Activated naive CD4-positive, alpha-beta T cell treated with anti-CD3 and anti-CD28 coated beads for 36 hours (primary cell): ENCODE data around the gene GNG4. TPM values are rescaled to one million over a fixed set of nuclear protein-coding genes. Genes with fewer than 3 reads are reported as not detected.

ENCODE experiments used
- CTCF ChIA-PET: fragments of 350-600 bp; sonication (Branson Sonifier 250); formaldehyde crosslinking; loops from one replicate; lab custom pipeline; 2021; ENCODE audit warnings: antibody characterized with exemption; lab: Charles Lee
- DNase-seq: peaks from one replicate; pipeline ENCODE4 v3.0.0-alpha.2; 2020
- H3K27ac Mint-ChIP-seq: one replicate; pipeline ENCODE4 v1.8.0; 2021; ENCODE audit warnings: mild to moderate bottlenecking, mixed read lengths
- H3K27me3 Mint-ChIP-seq: one replicate; pipeline ENCODE4 v1.8.0; 2021; ENCODE audit warnings: low read depth, mixed read lengths
- H3K36me3 Mint-ChIP-seq: one replicate; pipeline ENCODE4 v1.8.0; 2021; ENCODE audit warnings: low read depth, mixed read lengths
- H3K4me1 Mint-ChIP-seq: one replicate; pipeline ENCODE4 v1.8.0; 2021; ENCODE audit warnings: low read depth, mixed read lengths
- H3K4me3 Mint-ChIP-seq: one replicate; pipeline ENCODE4 v1.8.0; 2021; ENCODE audit warnings: mild to moderate bottlenecking, moderate library complexity, mixed read lengths
- H3K9me3 Mint-ChIP-seq: one replicate; pipeline ENCODE4 v1.8.0; 2021; ENCODE audit warnings: mixed read lengths
- intact Hi-C: fragments of 100-400 bp; cut with micrococcal nuclease; formaldehyde crosslinking; loops from one replicate; pipeline ENCODE4 v1.15.1; 2023
- total RNA-seq, 2 experiments: library from RNA; stranded (reverse); gene quantifications; one replicate each; pipeline ENCODE4 v1.2.3, GENCODE V29; 2021

The GNG4 gene
- under 1 TPM in 1 of 2 experiments, not detected in 1; 0.15 TPM for total RNA-seq

- Mint-ChIP-seq H3K4me1 (peaks cover 11% of the 10 kb centered on the region), H3K27me3 (peaks cover 67% of the 10 kb centered on the region), H3K4me3 (peak within 1 kb of the TSS; percentile 81), H3K9me3 (peaks cover 8% of the 10 kb centered on the region), H3K27ac (no peak within 1 kb of the TSS), H3K36me3 (peaks cover 4% of the 10 kb centered on the region)
- CTCF ChIA-PET = no interaction called here
- intact Hi-C loops = loop anchor here (10.0 kb wide), 1 partner anchor 415 kb away; the partner anchor contains the start of gene NID1
- DNase-seq = peak; percentile 21
These were observed at the start of gene GNG4 for GRCh38 chr1:235649368-235650163. Gene GNG4 (minus strand): TSS chr1:235649784. CDS start chr1:235583838, 65,946 bp downstream.

DNA sequence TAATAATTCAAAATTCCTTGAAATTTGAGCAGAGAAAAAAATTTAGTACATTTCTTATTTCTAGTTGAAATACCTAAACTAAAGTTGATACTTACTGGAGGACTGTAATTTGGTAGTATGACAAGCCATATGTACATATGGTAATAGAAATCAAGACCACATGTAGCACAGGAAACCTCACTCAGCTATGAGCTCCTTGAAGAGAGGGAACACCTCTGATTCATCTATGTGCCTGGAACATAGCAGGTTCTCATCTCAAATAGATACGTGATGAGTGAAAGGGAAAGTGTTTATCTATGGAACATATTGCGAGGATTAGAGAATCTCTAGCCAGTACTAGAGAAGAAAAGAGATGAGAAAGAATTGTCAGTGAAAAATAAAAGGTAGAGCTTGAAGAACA is 47.9 kb upstream of the GNG4 start:
- peaks cover 40% of the 10 kb centered on the region for H3K36me3 Mint-ChIP-seq
- H3K9me3 Mint-ChIP-seq = no peaks in the 10 kb centered on the region
- intact Hi-C loops = loop anchor here (1.0 to 5.0 kb wide), 8 partner anchors 55 to 302 kb away; partner anchors contain the start of genes B3GALNT2 and LYST
- H3K4me3 Mint-ChIP-seq = no peak overlapping the region
- CTCF ChIA-PET = no interaction called here
- H3K27ac Mint-ChIP-seq = peak overlapping the region; percentile 82
- H3K27me3 Mint-ChIP-seq = no peaks in the 10 kb centered on the region
- peaks cover 18% of the 10 kb centered on the region for H3K4me1 Mint-ChIP-seq
- DNase-seq = peak; percentile 37

DNA sequence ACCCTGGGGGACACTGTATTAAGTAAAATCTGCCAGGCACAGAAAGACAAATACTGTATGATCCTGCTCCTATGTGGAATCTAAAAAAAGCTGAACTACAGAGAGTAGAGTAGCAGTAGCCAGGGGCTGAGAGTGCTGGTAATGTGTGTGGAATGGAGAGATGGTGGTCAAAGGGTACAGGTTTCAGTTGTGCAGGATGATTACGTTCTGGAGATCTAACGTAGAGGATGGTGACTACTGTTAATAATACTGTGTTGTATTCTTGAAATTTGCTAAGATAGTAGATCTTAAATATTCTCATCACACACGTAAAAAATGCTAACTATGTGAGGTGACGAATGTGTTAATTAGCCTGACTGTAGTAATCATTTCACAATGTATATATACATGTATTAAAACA is 39.8 kb upstream of the GNG4 start:
- H3K9me3 Mint-ChIP-seq = no peaks in the 10 kb centered on the region
- peaks cover 25% of the 10 kb centered on the region for H3K36me3 Mint-ChIP-seq
- no peak overlapping the region for H3K27ac Mint-ChIP-seq
- H3K27me3 Mint-ChIP-seq = no peaks in the 10 kb centered on the region
- intact Hi-C loops = no loop called here
- no peak overlapping the region for H3K4me3 Mint-ChIP-seq
- no peak for DNase-seq
- H3K4me1 Mint-ChIP-seq = no peaks in the 10 kb centered on the region
- CTCF ChIA-PET = interaction anchor here (1.0 to 1.9 kb wide), 2 partner anchors 89 to 175 kb away, joined by 3 to 6 read pairs; no protein-coding TSS in a partner anchor

DNA sequence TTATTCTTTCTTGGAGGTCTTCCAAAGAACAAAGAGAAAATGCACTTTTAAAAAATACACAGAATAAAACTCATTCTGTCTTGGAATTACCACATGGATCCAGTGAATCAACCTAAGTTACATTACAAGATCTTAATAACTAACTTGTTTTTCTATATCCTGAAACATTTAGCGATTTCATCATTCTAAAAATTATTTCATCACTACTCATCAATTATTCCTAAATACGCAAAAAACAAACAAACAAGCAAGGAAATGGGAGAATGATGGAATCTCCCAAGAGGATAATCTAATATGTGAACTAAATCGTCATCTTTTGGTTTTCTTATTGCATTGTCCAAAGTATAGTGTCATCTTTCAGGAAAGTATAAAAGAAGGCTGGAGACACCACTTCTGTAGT is 38.5 kb upstream of the GNG4 start:
- Mint-ChIP-seq H3K36me3 (peaks cover 23% of the 10 kb centered on the region), H3K9me3 (no peaks in the 10 kb centered on the region), H3K4me3 (no peak overlapping the region), H3K27me3 (no peaks in the 10 kb centered on the region), H3K27ac (no peak overlapping the region), H3K4me1 (no peaks in the 10 kb centered on the region)
- intact Hi-C loops = no loop called here
- DNase-seq = no peak
- CTCF ChIA-PET = no interaction called here

DNA sequence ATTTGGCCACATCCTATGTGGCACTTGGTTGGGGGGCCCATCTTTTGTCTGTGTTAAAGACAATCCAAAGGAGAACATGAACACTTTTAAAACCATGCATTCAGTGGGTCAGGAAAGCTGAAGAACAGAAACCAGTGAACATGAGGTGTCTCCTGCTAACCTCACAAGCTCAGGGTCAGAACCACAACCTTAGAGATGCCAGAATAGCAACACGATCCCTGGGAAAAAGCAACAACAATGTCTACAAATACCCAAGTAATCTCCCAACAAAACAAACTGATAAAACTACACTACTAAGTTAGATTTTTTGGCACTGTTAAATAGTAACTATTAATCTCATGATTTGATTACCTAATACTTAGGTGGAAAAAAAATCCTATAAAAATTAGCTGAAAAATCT is 34.1 kb upstream of the GNG4 start:
- no peak for DNase-seq
- intact Hi-C loops = no loop called here
- Mint-ChIP-seq H3K36me3 (peaks cover 33% of the 10 kb centered on the region), H3K27ac (no peak overlapping the region), H3K4me3 (no peak overlapping the region), H3K4me1 (no peaks in the 10 kb centered on the region), H3K27me3 (no peaks in the 10 kb centered on the region), H3K9me3 (no peaks in the 10 kb centered on the region)
- CTCF ChIA-PET = interaction anchor here (0.6 kb wide), 1 partner anchor 151 kb away, joined by 3 read pairs; no protein-coding TSS in a partner anchor

GRCh38 chr1:235682216-235682615 is 32.6 kb upstream of the GNG4 start:
- no peaks in the 10 kb centered on the region for H3K4me1 Mint-ChIP-seq
- no peaks in the 10 kb centered on the region for H3K9me3 Mint-ChIP-seq
- intact Hi-C loops = no loop called here
- H3K27ac Mint-ChIP-seq = no peak overlapping the region
- no peaks in the 10 kb centered on the region for H3K27me3 Mint-ChIP-seq
- no peak for DNase-seq
- no peak overlapping the region for H3K4me3 Mint-ChIP-seq
- CTCF ChIA-PET = no interaction called here
- peaks cover 29% of the 10 kb centered on the region for H3K36me3 Mint-ChIP-seq

DNA sequence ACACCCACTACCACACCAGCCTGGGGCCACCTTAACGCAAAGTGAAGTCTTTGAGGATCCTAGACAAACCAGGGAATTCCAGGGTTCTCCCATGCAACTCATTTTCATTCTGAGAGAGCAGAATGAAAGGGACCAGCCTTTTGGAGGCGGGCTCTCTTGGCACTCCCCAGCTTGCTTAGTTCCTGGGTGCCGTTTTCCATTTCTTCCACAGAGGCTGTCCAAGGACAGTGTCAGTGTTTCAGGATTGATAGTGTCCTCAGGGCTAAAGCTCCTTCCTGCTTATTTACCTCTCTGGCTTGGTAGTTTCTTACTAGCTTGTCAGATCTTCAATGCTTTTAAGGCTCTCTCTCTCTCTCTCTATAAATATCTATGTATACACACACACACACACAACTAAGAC is 30.1 kb upstream of the GNG4 start:
- CTCF ChIA-PET = no interaction called here
- peaks cover 13% of the 10 kb centered on the region for H3K9me3 Mint-ChIP-seq
- no peak overlapping the region for H3K27ac Mint-ChIP-seq
- no peak for DNase-seq
- peaks cover 44% of the 10 kb centered on the region for H3K36me3 Mint-ChIP-seq
- H3K4me3 Mint-ChIP-seq = no peak overlapping the region
- no peaks in the 10 kb centered on the region for H3K27me3 Mint-ChIP-seq
- no peaks in the 10 kb centered on the region for H3K4me1 Mint-ChIP-seq
- intact Hi-C loops = no loop called here

GRCh38 chr1:235679005-235679404 is 29.4 kb upstream of the GNG4 start:
- peaks cover 13% of the 10 kb centered on the region for H3K9me3 Mint-ChIP-seq
- peaks cover 45% of the 10 kb centered on the region for H3K36me3 Mint-ChIP-seq
- DNase-seq = no peak
- no peak overlapping the region for H3K4me3 Mint-ChIP-seq
- H3K27me3 Mint-ChIP-seq = no peaks in the 10 kb centered on the region
- H3K27ac Mint-ChIP-seq = no peak overlapping the region
- no peaks in the 10 kb centered on the region for H3K4me1 Mint-ChIP-seq
- intact Hi-C loops = no loop called here
- CTCF ChIA-PET = interaction anchor here (0.5 kb wide), 1 partner anchor 15 kb away, joined by 3 read pairs; no protein-coding TSS in a partner anchor

DNA sequence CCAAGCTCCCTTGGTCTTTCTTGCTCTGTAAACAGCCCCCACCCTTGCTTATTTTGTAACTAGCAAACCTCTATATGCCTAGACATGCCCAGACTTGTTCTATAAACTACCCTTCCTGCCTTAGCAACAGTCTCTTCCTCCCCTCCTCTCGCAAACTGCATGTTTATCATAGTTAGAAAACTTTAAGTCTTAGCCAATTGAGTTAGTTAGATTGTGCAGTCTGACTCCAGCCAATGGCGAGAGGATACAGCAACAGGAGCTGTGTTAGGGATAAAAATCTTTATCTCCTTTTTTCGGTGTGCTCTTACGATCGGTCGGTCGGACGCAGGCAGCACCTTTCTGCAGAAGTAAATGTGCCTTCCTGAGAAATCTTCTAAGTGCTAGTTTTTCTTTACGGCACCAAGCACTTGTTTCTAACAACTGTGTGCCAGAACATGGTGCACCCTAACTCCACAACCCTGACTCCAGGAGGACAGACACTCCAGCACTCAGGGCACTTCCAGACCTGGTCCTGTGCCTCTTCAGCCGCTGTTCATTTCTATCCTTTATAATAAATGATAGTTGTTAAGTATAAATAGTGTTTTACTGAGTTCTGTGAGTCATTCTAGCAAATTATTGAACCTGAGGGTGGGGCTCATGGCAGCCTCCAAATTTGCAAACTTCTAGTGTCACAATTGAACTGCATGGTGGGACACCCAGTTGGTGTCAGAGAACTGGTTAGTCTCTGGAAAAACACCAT is 25.7 kb upstream of the GNG4 start:
- Mint-ChIP-seq H3K4me3 (no peak overlapping the region), H3K27me3 (no peaks in the 10 kb centered on the region), H3K36me3 (peaks cover 69% of the 10 kb centered on the region), H3K4me1 (no peaks in the 10 kb centered on the region), H3K9me3 (peaks cover 42% of the 10 kb centered on the region), H3K27ac (peak overlapping the region; percentile 68)
- CTCF ChIA-PET = no interaction called here
- intact Hi-C loops = no loop called here
- no peak for DNase-seq

DNA sequence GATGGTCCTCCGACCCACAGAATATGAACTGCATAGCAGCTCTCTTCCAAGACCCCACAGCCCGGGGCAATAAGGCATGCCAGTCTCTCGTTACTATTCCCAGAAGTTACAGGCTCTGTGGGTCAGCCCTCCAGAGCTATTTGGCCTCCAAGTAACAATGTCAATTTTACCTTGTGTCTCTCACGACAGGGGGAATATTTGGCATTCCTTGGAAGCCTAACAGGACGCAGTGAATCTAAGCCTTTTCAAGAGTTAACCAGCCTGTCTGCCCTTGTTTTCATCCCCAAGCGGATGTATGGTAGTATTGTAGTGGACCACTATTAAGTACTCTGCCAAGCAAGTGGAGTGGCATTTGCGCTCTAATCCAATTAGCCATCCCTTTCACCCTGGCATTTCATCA is 24.4 kb upstream of the GNG4 start:
- no peak overlapping the region for H3K27ac Mint-ChIP-seq
- no peak overlapping the region for H3K4me3 Mint-ChIP-seq
- H3K27me3 Mint-ChIP-seq = no peaks in the 10 kb centered on the region
- peaks cover 73% of the 10 kb centered on the region for H3K36me3 Mint-ChIP-seq
- H3K9me3 Mint-ChIP-seq = peaks cover 49% of the 10 kb centered on the region
- intact Hi-C loops = no loop called here
- CTCF ChIA-PET = no interaction called here
- no peak for DNase-seq
- H3K4me1 Mint-ChIP-seq = no peaks in the 10 kb centered on the region

DNA sequence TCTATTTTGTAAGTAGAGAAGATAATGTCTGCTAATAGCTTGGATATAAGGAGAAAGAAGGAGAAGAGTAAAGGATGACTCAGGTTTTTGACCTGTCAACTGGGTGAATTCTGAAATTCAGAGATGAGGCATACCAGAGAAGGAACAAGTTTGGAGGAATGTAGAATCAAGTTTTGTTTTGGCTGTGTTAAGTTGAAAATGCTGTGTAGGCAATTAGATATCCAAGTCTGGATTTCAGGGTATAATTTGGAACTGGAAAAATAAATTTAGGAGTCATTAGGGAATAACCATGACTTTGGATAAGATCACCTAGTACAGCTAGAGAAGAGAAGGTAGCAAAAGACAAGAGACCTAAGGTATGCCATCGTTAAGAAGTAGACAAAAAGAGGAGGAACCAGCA is 22.4 kb upstream of the GNG4 start:
- no peak for DNase-seq
- Mint-ChIP-seq H3K36me3 (peaks cover 79% of the 10 kb centered on the region), H3K27ac (no peak overlapping the region), H3K27me3 (no peaks in the 10 kb centered on the region), H3K9me3 (peaks cover 49% of the 10 kb centered on the region), H3K4me3 (no peak overlapping the region), H3K4me1 (no peaks in the 10 kb centered on the region)
- CTCF ChIA-PET = no interaction called here
- intact Hi-C loops = no loop called here

- Mint-ChIP-seq H3K4me1 (no peaks in the 10 kb centered on the region), H3K36me3 (peaks cover 62% of the 10 kb centered on the region), H3K9me3 (peaks cover 42% of the 10 kb centered on the region), H3K4me3 (no peak overlapping the region), H3K27ac (peak overlapping the region; percentile 50), H3K27me3 (no peaks in the 10 kb centered on the region)
- no peak for DNase-seq
- intact Hi-C loops = no loop called here
- CTCF ChIA-PET = no interaction called here
These were observed 20.7 kb upstream of the GNG4 start for GRCh38 chr1:235670157-235670776.
